Erythroblast (primary cell): ENCODE data around the gene GALNT10.

ENCODE experiments used
- GATA1 ChIP-seq: IDR thresholded peaks from 2 replicates; pipeline ENCODE4 v1.6.1; 2011; ENCODE audit warnings: low read depth, mild to moderate bottlenecking, control low read depth, low read length, moderate library complexity
- POLR2A ChIP-seq: IDR thresholded peaks from 2 replicates; pipeline ENCODE4 v1.6.1; 2011; ENCODE audit warnings: mild to moderate bottlenecking, low read length

DNA sequence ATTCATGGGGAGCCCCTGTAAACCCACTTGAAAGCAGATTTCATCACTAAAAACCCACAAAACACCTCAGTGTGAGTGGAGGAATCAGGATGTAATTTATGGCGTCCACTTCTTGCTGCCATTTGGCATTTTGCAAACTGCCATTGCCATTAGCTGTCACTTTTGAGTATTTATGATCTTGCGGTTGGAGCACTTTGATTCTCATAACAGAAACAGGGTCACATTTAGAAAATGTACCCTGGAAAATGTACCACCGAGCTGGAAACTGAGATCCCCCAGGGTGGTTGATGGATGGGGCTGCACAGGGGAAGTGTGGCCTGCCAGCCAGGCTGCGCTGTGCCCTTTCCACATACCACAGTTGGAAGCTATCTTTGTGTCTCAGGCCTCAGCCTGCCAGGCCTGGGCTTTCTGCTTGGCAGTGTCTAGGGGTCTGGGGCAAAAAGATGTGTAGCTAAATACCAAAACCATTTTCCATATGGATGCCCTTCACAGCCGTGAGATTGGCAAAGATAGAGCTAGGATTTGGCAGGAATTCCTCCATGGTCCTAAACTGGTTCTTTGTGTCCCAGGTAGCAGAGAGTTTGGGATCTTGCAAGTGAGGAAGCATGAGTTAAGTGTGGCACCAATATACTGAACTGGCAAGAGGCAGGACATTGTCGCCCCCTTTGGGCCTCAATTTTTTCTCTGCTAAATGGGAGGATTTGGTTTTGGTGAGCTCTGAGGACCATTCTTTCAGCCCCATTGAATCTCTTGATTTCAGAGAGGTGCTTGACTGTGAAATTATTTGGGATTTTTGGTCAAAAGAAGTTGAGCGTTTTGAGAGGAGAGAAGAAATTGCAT, 46.2 kb downstream of the GALNT10 start:
- TF ChIP-seq POLR2A (no peak), GATA1 (no peak)
